GM18907 (cell line): Measurements from ENCODE around the gene TMPRSS3.
"Not testable (repeated sequence)": the region's sequence is repeated elsewhere in the genome, so short reads cannot be mapped to it uniquely, and the experiment has no call there.

ENCODE experiments used
- ATAC-seq: cut with Tn5 transposase; IDR thresholded peaks from one replicate; pipeline ENCODE4 v1.9.1; 2021; ENCODE audit warnings: mild to moderate bottlenecking, moderate library complexity; ENCODE audit not compliant: unreplicated experiment

TMPRSS3 gene

DNA sequence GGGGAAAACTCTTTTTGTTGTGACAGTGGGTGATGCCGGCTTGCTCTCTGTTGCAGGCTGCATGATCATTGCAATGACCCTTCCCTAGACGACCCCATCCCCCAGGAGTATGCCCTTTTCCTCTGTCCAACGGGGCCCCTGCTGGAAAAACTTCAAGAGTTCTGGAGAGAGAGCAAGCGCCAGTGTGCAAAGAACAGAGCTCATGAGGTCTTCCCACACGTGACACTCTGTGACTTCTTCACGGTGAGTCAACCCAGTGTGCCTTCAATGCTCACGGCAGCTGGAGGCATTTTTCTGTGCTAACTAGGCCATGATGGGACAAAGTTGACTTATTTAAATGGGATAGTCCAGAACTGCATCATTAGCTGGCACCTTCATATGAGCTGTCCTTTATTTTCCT, 13.5 kb upstream of the TMPRSS3 start:
- ATAC-seq, result no peak

DNA sequence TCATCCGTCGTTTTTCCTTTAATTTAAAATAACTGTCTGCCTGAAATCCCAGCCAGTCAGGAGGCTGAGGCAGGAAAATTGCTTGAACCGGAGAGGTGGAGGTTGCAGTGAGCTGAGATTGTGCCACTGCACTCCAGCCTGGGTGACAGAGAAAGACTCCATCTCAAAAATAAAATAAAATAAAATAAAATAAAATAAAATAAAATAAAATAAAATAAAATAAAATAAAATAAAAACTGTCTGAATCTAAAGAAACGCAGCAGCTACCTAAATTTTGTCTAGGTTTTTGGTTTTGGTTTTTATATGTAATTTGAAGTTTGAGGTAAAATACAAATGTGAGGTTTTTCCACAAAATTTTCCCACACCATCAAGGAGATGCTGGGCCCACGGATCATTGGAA, 12.9 kb upstream of the TMPRSS3 start:
- ATAC-seq, result not testable (repeated sequence)

DNA sequence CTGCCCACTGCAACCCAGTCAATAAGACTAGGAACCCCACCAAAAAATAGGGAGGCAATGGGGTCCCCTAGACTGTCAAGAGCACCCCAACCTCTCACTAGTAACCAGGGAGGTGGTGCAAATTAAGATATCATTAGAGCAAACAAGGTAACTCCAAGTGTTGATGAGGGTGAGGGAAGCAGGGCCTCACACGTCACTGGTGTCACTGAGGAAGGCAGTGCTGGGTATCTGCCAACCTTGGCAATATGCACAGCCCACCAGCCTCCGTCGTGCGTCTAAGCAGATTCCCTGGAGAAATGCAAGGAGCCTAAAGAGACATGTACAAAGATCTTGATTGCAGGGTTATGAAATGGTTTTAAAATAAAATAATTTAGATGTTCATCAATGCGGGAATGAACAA, 11.6 kb upstream of the TMPRSS3 start:
- no peak for ATAC-seq

DNA sequence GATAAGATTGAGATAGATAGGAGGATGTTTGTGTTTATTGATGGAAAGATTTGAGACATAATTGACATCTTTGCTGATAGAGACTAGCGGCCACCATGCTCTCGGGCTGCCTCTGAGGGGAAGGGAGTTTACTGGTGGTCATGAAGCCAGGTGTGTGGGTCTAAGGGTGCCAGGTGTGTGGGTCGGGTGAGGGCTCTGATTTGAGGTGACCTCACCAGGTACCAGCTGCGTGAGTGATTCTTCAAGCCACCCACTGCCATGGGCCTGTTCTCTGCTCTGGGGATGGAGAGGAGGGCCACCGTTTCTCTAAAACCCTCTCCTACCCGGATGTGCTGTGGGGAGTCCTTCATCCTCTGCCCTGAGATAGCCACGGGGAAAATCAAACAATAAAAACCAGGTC, 11.0 kb upstream of the TMPRSS3 start:
- no peak for ATAC-seq

DNA sequence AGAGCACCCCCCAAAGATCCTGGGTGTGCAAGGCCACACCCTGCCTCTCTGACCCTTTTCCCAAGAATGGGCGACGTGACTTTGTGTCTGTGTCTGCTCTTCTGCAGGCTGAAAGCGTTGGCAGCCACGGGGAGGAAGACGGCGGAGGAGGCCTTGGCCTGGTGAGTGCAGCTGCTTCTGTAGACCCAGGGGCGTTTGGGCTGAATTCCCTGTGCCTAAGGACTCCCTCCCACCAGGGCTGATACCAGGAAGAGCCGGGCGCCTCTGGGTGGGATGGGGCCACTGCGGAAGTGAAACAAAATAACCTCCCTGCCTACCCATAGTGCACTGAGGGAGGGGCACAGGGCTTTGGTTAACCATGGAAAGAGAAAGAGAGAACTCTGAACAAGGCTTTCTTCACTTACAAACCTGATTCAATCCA, 10.4 kb upstream of the TMPRSS3 start:
- no peak for ATAC-seq

DNA sequence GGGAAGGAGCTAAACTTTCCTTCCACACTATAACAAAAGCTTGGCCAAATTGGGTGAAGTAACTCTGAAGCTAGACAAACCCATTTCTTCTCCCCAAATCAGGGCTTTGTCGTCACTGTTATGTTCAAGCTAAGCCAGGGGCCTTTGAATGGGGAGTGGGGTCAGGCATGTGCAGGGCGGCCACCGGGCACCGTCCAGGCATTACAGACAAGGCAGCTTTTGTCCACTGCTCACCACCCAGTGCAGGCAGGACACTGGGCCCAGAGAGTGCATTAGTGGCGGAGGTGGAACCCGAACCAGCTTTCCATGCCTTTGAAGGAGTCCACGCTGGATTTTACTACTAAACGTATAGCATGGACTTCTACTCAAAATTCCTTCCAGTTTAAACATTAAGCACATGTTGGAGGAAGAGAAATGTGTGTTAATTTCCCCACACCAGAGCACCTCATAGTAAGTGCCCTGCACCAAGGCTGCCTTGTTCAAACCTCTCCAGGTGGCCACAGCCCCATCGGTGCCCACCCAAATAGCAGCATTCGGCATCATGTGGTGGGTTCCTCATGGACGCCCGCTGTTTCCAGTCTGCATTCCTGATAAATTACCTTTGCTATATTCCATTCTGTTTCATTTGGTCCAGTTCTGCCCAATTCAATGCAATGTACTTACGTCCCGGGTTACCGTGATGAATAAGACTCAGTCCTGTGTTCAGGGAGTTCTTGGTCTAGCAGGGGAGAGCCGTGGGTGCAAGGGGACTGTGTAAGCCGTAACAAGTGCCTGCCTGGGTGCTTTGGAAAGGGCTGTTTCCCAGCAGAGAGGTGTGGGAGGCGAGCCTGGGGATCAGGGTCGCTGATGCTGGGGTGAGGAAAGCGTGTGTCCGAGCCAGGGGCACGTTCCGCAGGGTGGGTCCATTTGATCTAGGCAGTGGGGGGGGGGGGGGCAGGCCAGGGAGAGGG, 9.5 kb upstream of the TMPRSS3 start:
- no peak for ATAC-seq

DNA sequence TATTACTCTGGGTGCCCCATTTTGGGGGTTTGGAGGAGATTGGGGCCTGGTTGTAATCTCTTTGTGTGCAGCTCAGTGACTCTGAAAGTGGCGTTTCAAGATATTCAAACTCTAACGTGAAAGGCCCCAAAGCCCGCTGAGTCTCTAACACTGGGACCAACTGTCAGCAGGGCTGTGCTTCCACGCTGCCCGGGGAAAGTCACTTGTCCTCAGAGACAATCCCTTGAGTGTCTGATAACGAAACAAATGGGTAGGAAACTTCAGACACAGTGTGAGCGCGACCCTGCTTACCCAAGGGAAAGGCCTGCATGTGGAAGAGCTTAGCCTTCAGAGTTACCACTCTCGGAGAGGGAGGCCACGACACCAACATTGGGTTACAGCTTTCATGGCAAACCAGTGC, 8.7 kb upstream of the TMPRSS3 start:
- ATAC-seq, result no peak

DNA sequence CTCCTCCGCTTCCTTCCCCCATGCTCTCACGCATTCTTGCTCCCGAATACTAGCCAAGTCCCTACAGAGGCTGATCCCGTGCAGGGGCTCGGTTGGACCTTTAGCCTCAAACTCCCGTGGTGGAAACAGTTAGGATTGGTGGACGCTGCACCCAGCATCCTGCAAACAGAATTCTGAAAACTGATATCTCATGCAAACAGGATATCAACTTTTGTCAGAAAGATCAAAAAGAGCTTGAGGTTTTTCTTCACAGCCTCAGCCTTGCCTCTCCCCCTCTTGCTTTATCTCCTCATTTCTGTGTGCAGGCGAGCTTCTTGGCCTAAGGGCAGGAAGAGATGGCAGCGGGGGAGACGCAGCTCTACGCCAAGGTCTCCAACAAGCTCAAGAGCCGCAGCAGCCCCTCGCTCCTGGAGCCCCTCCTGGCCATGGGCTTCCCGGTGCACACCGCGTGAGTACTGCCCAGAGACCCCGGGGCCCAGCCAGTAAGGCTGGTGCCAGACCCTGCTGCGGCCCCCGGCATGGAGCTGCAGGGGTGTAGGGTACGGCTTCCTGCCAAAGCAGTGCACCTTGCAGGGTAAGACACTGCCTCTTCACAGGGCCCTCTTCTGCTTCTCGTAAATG, 7.9 kb upstream of the TMPRSS3 start, which contains the start of gene UBASH3A:
UBASH3A (plus strand) TSS at position 292 of the 621 bp plus-strand sequence; CDS start at position 336, 44 bp downstream.
- ATAC-seq, result no peak

DNA sequence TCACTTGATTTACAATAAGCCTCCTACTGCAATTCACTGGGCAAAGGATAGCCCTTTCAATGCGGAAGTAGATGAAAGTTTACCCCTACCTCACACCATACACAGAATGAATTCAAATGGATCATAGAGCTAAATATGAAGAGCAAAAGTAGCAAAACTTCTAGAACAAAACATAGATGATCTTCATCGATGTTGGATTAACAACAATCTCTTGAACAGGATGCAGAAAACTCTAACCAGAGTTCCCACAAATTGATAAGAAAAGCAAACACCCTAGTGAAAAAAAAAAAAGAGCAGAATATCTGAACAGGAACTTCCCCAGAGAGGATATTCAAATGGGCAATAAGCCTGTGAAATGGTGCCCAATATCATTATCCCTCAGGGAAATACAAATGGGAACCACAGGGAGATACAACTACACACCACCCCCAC, 6.0 kb upstream of the TMPRSS3 start:
- ATAC-seq, result no peak

DNA sequence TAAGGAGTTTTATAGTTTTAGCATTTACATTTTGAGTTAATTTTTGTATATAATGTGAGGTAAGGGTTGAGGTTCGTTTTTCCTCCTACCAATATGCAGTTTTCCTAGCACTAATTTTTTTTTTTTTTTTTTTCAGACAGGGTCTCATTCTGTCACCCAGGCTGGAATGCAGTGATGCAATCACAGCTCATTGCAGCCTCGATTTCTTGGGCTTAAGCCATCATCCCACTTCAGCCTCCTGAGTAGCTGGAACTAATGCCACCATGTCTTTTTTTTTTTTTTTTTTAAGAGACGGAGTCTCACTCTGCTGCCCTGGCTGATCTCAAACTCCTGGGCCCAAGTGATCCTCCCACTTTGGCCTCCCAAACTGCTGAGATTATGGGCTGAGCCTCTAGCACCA, 5.3 kb upstream of the TMPRSS3 start:
- no peak for ATAC-seq

DNA sequence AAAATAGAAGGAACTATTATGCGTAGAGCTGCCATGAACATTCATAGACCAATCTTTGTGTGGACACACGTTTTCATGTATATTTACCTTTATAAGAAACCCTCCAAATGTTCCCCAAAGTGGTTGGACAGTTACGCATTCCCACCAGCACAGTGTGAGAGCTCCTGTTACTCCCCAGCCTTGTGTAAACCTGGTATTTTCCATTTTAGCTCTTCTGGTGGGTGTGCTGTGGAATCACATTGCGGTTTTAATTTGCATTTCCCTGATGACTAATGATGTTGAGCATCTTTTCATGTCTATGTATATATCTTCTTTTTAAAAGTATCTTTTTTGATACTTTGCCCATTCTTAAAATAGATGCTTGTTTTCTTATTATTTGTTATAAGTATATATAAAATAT, 4.7 kb upstream of the TMPRSS3 start:
- no peak for ATAC-seq

DNA sequence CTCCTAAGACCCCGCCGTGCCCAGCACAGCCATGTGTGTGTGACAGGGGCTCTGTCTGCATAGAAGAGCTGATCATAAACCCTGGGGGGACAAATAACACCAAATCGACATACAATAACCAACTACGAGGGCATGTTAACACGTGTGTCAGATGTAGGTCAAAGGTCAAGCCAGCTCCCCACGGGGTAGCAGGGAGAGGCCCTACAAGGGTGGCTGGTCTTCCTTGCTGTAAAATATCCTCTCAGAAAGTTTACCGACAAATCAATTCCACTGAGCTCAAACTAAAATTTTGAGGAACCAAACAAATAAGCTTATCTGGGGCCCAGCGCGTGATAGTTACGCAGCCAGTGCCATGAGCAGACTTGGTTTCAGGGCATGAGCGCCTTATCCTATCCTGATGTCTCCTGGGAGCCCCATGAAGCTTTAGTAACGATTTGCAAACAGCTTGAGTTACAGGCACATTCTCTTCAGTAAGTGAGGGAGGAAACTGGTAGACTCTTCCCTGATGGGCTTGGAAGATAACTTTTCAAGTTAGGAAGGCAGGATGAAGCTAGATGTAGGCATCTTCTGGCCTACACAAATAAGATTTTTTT, 2.7 kb upstream of the TMPRSS3 start:
- no peak for ATAC-seq

DNA sequence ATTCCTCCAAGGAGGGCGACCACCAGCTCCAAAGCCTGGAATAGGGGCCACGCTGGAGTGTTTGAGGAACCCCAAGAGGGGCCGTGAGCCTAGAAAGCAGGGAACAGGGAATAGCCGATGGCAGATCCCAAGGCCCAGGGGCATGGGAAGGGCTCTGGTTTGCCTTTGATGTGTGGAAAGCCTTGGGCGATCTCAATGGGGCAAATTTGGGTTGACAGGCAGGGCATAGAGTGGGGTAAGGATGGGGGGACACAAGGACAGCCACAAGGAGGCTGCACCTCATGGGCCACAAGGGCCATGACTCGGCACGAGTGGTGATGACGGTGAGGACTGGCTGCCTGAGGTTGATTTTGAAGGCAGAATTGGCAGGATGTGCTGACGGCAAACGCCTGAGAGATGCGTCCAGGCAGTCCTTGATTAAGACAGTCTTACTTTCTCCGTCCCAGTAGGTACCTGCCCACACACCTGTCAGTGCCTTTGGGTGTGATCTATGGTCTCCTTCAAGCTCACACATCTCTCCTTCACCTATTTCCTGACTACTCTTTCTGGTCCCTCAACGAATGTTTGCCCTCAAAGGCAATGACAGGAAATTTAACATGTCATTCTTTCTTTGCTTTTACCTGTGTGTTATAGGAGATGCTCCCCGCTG, 2.0 kb upstream of the TMPRSS3 start:
- no peak for ATAC-seq

DNA sequence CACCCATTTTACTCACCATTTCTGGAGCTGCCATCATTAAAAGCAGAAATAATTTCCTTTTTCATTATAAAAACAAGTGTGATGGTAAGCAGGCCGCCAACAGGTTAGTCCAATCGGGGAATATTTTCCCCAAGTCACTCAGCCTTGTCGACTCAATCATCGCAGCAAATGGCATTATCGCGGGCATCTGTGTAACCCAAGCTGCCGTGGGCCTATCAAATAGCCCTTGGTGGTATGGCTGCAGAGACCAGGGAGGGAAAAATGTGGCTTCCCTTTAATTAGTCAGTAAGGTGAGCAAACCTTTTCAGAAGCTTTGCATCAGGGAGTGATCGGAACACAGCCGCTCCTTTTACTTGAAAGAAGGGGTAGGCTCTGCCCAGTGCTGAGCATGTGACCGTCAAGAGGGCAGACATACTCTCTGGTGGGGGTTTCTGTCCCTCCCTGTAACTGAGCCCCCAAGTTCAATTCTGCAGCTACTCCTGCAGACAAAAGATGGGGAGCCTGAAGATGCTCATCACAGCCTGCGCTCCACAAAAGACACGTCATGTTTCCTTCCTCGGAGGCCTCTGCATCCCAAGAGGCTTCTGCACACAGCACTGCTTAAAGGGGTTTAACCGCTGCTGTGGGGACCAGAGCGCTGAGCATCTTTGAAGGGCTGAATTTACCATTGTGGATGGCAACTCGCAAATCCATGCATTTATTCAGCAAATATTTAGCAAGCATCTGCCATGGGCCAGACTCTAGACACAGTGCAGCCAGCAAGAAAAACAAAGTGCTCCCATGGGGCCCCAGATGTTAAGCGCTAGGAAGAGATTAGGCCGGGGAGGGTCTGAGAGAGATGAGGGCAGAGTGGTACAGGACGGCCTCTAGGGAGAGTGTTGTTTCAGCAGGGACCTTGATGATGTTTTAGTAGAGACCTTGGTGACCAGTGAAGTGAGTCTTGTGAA, 1.2 kb upstream of the TMPRSS3 start:
- no peak for ATAC-seq

DNA sequence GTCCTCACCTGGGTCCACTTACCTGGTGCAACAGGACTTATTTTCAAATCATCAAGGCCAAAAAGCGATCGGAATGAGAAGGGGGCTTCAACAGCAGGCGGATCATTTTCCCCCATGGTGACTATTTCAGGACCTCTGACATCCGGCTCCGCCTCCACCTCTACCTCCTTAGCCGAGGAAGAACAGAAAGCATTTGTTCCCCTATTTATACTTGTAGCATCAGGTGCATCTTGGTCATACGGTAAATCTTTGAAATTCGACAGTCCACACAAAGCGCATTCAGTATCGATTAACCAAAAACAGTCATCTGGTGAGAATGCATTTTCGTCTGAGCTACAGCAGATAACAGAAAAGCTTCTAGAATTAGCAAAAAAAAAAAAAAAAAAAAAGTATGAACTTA, 550 bp downstream of the TMPRSS3 start:
- no peak for ATAC-seq

DNA sequence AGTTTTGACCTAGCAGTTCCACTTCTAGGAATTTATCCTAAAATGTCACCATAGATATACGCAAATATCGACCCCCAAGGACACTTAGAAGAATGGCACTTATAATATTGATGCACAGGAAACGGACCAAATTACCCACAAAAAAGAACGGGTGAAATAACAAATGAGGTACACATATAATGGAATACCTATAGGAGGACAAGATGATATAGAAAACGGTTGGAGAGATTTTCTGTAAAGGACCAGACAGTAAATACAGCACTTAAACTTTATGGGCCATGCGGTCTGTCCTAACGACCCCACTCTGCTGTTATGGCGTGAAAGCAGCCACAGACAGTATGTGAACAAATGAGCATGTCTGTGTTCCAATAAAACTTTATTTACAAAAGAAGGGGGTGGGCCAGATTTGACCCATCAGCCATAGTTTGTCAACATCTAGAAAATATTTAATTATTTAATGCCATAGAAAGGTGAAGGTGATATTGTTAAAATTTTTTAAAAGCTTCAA, 2.4 kb downstream of the TMPRSS3 start:
- ATAC-seq, result no peak

DNA sequence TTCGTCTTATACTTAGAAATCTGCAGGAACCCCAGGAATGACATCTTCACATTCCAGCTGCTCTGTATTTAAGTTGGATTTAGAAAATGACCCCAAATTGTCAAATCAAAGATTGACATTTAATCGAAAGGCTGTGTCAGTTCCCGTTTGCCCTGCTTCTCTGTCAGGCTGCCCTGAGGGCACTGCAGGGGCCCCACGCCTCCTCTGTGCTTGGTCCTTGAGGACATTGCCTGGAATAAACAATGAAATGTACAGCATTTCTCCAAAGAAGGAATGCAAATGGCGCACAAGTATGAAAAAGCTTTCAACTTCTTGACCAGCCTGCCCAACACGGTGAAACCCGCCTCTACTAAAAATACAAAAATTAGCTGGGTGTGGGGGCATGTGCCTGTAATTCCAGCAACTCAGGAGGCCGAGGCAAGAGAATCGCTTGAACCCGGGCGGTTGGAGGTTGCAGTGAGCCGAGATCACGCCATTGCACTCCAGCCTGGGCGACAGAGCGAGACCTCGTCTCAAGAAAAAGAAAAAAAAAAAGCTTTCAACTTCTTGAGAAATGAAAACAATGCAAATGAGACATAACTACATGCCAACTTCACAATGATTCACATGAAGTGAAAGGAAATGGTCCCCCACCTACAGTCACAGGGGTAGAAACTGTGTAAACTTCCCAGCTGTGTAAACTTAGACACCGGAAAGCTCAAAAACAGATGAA, 3.0 kb downstream of the TMPRSS3 start:
- peak; percentile 72 for ATAC-seq

DNA sequence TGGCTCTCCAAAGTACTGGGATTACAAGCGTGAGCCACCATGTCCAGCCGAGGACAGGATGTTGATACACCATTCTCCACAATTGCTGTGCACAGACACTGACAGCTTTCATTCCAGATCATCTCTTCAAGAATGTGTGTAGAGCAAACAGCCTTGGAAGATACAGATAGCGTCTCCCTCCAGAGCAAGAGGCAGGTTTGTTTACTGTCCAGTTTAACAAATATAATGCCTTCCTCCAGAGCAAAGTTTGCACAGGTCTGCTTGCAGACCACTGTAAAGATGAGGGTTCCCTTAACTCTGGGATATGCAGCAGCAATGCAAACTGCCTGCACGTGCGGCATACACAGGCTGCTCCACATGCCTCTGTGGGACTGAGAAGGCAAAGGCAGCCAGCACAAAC, 4.6 kb downstream of the TMPRSS3 start:
- no peak for ATAC-seq

DNA sequence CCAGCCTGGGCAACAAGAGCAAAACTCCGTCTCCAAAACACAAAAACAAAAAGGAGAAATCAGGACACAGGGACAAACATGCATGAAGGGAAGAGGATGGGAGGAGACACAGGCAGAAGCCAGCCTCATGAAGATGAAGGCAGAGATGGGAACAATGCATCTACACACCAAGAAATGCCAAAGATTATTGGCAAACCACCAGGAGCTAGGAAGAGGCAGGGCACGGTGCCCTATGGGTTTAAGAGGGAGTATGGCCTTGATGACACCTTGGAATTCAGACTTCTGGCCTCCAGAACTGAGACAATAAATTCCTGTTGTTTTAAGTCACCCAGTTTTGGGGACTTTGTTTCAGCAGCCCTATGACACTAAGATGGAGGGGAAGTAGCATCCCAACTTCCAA, 5.2 kb downstream of the TMPRSS3 start:
- no peak for ATAC-seq
